T1000 (cell line): ENCODE measurements around the gene SH3YL1.
"Not testable (repeated sequence)": the region's sequence is repeated elsewhere in the genome, so short reads cannot be mapped to it uniquely, and the experiment has no call there.

Experiments
- DNase-seq: peaks from one replicate; lab custom pipeline; 2025; ENCODE audit warnings: mixed read lengths; lab: John Stamatoyannopoulos, UW

SH3YL1 gene

DNA sequence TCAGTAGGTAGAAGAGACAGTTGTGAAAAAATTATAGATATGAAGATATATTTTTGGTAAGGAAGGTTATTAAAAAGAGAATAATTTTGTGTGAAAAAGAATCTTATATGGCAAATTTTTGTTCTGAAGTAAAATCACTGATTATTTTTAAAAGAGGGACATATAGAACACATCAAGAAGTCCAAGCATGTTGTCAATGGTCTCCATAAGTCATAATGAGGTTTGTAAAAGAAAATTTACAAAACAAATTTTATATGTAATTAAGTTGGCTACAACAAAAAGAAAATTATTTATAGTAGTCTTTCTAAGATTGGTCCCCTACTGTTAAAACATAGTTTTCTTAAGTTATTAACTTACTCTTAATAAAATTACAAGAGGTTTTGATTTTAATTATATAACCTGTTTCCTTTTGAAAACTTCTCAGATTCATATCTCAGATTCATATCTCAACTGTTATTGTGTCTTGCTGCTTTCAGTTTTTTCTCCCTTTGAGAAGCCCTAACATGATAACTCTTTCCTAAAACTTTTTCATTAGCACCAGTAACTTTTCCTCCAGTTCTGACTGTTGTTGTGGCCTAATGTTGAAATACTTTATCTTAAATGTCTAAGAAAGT lies 81.2 kb downstream of the SH3YL1 start:
- no peak for DNase-seq

DNA sequence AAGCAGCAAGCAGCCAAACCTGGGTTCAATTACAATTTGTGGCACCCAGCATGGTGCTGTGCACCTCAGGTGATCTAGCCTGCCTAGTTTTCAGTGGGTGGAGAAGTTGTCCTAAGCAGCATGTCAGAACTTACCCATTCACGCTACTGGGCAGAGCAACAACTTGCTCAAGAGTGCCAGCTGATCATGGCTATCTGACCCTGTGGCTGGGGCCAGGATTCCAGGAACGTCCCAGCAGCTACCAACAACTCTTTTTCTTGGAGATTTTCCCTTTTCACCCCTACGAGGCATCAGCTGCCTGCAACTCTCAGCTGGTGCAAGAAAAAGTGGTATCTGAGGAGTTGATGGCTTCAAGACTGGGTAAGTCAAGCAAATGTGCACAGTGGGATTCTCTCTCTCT lies 83.5 kb downstream of the SH3YL1 start:
- DNase-seq, result no peak

DNA sequence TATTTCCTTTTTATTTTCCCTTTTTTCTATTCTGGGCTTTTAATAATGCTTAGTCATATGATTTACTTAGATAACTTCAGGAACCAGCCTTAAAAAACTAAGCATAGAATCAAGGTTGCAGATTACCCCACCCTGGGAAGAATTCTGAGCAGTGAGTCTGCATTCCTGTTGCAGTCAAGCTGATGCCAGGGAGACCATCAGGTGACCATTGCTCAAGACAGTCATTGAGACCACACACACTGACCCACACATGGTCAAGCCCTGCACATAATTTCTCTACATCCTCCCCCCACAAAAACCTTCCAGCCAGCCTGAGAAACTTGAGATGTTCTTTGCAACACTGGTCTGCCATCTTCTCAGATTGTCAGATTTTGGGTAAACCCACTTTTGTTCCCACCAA lies 83.9 kb downstream of the SH3YL1 start:
- DNase-seq, result no peak

GRCh38 chr2:177733-178132 lies 86.1 kb downstream of the SH3YL1 start:
- DNase-seq, result no peak

GRCh38 chr2:176917-177316 lies 86.9 kb downstream of the SH3YL1 start:
- no peak for DNase-seq

DNA sequence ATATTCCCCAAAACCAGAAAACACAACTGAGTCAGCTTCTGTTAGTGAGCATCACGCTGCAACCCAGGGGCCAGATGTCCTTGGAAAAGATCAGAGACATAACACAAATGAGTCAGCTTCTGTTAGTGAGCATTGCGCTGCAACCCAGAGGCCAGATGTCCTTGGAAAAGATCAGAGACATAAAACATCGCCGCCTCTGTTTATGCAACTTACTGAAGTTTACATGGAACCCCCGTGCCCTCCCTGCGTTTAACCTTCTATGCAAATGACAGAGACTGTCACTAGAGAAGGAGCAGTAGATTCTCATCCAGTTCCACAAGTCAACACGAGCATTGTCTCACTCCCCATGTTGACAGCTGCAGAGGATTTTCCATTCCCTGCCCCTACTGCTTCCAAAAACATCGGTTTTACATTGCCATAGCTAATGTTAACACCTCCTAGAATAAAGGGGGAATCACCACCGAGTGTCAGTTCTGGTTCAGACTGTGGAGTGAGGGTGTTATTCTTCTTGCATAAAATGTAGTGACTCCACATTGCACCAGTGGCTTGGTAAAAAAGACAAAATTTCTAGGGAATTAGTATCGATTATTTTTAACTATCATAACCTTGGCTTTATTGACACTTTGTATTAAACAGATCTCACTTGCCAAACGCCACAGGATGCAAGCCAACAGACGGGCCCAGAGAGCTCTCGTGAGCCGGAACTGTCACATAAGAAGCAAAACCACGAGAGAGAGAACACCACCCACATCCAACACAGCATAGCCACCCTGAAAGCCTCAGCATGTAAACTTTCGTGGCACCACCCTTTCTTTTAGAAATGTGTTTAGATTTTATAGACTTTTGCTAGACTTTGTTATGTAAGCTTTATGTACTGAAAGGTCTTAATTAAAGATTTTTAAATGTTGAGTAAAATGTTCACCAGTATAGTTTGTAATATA lies 87.7 kb downstream of the SH3YL1 start:
- DNase-seq, result no peak

- DNase-seq, result no peak
Observed at GRCh38 chr2:175161-175786, 88.6 kb downstream of the SH3YL1 start.

GRCh38 chr2:172120-172519 lies 91.7 kb downstream of the SH3YL1 start:
- not testable (repeated sequence) for DNase-seq

DNA sequence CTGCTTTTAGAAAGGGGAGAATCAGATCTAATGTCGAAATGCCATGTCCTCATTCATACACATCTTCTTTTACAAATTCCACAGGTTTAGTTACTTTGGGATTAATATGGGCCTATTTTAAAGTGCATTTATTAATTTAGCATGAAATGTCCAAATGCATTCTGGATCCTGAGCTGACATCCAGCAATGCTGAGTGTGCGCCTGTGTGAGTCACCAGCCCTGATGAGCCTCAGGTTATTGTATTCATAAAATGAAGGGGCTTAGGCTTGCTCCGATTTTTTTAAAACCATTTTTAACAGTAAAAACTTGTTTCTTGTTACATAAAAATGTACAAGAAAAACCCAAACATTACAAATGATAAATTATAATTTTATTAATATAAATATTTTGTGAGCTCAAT lies 94.1 kb downstream of the SH3YL1 start:
- no peak for DNase-seq
